Spleen (tissue), 11 donors: ENCODE measurements around the gene PRR33. TPM values are rescaled to one million over a fixed set of nuclear protein-coding genes. Genes with fewer than 3 reads are reported as not detected.

Experiments
- DNase-seq: peaks from one replicate; pipeline ENCODE4 v3.0.0-alpha.2; 2020
- H3K27ac ChIP-seq, 8 donors: fragments of 200-600 bp; sonication (generic) in 7 of 8; 1 replicate in 4 of 8; 2 replicates in 4 of 8; pipeline versions ENCODE4 v1.5.0 to v1.8.0; 2016 to 2021; ENCODE audit warnings: inconsistent platforms in 4 of 8, mild to moderate bottlenecking in 4 of 8, moderate library complexity in 1 of 8
- H3K27me3 ChIP-seq, 7 donors: fragments of 200-600 bp; sonication (generic) in 6 of 7; replicated peaks in 1 of 7; 1 replicate in 4 of 7; 2 replicates in 3 of 7; pipeline versions ENCODE4 v1.5.0 to v1.8.0; 2016 to 2021; ENCODE audit warnings: inconsistent platforms in 3 of 7, mild to moderate bottlenecking in 1 of 7
- H3K36me3 ChIP-seq, 6 donors: fragments of 200-600 bp; sonication (generic) in 5 of 6; 1 replicate in 4 of 6; 2 replicates in 2 of 6; pipeline versions ENCODE4 v1.5.0 to v1.8.0; 2016 to 2021; ENCODE audit warnings: inconsistent platforms in 2 of 6
- H3K4me1 ChIP-seq, 6 donors: fragments of 200-600 bp; sonication (generic) in 5 of 6; 1 replicate in 3 of 6; 2 replicates in 3 of 6; pipeline versions ENCODE4 v1.5.0 to v1.8.0; 2016 to 2021; ENCODE audit warnings: inconsistent platforms in 3 of 6
- H3K4me3 ChIP-seq, 8 donors: fragments of 200-600 bp; sonication (generic) in 7 of 8; 1 replicate in 4 of 8; 2 replicates in 4 of 8; pipeline versions ENCODE4 v1.5.0 to v1.8.0; 2016 to 2021; ENCODE audit warnings: inconsistent platforms in 4 of 8, mild to moderate bottlenecking in 4 of 8, moderate library complexity in 2 of 8
- H3K9me3 ChIP-seq, 8 donors: fragments of 200-600 bp; sonication (generic) in 7 of 8; 1 replicate in 4 of 8; 2 replicates in 4 of 8; pipeline versions ENCODE4 v1.5.0 to v1.8.0; 2016 to 2021; ENCODE audit warnings: inconsistent platforms in 4 of 8
- POLR2A ChIP-seq, 3 donors: fragments of 450-650 bp; IDR thresholded peaks; one replicate each; pipeline ENCODE4 v1.5.1; 2017; ENCODE audit warnings: antibody characterized with exemption in 3 of 3, mild to moderate bottlenecking in 1 of 3
- POLR2AphosphoS5 ChIP-seq, 3 donors: sonication (generic); formaldehyde crosslinking; IDR thresholded peaks; one replicate each; pipeline ENCODE4 v1.5.1; 2017; ENCODE audit warnings: antibody characterized with exemption in 3 of 3
- WGBS, 5 donors: extraction: QIAGEN DNeasy Blood & Tissue Kit in 3 of 5; methylation state at CpG; one replicate each; pipeline versions ENCODE4 v1.1.5 to v1.1.7; 2013 to 2018; 5-methylcytosine and 5-hydroxymethylcytosine counted together
- intact Hi-C: fragments of 100-400 bp; cut with DNase I; formaldehyde crosslinking; loops from one replicate; pipeline ENCODE4 v1.15.0; 2023; ENCODE audit warnings: low total_unique reads
- polyA plus RNA-seq, 3 donors: library from polyadenylated mRNA; stranded (reverse); fragments of 200-250 nt; gene quantifications; one replicate each; pipeline ENCODE4 v1.2.1, GENCODE V29; 2013
- total RNA-seq, 7 donors: library from RNA; depleted of rRNA in 3 of 7; stranded (reverse); fragments of >200 nt in 3 of 7; fragmentation: NEBNext Ultra II Directional in 4 of 7; extraction: Animal tissue kit (Norgen Biotek cat#: 25700) in 4 of 7; gene quantifications; one replicate each; pipeline versions ENCODE4 v1.1.0 to v1.2.1, GENCODE V29; 2016 to 2021
- TF ChIP-seq, protein P1 (sequence below), 11 experiments: fragments of 200-600 bp in 7 of 11; fragments of 450-650 bp in 4 of 11; sonication (generic) in 4 of 11; IDR thresholded peaks in 8 of 11; conservative IDR thresholded peaks in 3 of 11; 1 replicate in 7 of 11; 2 replicates in 4 of 11; pipeline versions ENCODE4 v1.4.0 to v1.8.0; 2016 to 2021; ENCODE audit warnings: antibody characterized with exemption in 11 of 11, inconsistent platforms in 4 of 11, mild to moderate bottlenecking in 1 of 11
- donor health status: healthy with polysubstance abuse.
- donor health status: DM: no; HTN: no; CAD: no; lungs with moderate emphysema.
- donor health status: DM: no; HTN: no; CAD: no.
- donor health status: Bipolar disorder and iron deficiency.
- donor health status: healthy.
- donor health status: DM: no; HTN: no; CAD: no.
- donor health status: DM: yes; HTN: yes; CAD: no.

PRR33 gene
- total and polyA plus RNA-seq, 10 donors: 0.03 to 0.64 (median 0.20) TPM; not detected in 7

DNA sequence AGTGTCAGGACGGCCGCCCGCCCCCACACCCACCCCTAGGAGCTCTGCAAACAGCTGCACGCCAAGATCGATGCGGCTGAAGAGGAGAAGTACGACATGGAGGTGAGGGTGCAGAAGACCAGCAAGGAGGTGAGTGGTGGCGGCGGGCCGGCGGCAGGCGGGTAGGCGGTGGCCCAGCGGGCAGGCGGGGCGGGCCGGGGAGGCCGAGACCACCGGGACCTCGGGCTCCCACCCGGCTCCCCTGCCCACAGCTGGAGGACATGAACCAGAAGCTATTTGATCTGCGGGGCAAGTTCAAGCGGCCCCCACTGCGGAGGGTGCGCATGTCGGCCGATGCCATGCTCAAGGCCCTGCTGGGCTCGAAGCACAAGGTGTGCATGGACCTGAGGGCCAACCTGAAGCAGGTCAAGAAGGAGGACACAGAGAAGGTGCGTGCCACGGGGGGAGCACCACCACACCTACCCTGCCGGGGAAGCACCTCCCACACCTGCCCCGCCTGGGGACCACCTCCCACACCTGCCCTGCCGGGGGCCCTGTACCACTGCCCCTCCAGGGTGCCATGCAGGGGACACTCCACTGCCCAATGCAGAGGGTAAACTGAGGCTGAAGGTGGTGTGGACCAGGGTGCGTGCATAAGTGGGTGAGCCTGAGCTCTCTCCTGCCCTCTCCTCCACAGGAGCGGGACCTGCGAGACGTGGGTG is 50.8 kb downstream of the PRR33 start:
- H3K4me3 ChIP-seq: peak overlapping the region in 4 of 8 donors; percentile 22 to 67 (median 30)
- TF ChIP-seq, protein P1, sequence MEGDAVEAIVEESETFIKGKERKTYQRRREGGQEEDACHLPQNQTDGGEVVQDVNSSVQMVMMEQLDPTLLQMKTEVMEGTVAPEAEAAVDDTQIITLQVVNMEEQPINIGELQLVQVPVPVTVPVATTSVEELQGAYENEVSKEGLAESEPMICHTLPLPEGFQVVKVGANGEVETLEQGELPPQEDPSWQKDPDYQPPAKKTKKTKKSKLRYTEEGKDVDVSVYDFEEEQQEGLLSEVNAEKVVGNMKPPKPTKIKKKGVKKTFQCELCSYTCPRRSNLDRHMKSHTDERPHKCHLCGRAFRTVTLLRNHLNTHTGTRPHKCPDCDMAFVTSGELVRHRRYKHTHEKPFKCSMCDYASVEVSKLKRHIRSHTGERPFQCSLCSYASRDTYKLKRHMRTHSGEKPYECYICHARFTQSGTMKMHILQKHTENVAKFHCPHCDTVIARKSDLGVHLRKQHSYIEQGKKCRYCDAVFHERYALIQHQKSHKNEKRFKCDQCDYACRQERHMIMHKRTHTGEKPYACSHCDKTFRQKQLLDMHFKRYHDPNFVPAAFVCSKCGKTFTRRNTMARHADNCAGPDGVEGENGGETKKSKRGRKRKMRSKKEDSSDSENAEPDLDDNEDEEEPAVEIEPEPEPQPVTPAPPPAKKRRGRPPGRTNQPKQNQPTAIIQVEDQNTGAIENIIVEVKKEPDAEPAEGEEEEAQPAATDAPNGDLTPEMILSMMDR (IDR thresholded peaks at IDR 0.05 in 8 of 11, conservative IDR thresholded peaks at IDR 0.05 in 3 of 11): no peak
- TF ChIP-seq POLR2AphosphoS5 (IDR thresholded peaks at IDR 0.05) (no peak), POLR2A (IDR thresholded peaks at IDR 0.05) (no peak)
- no peaks in the 10 kb centered on the region for H3K36me3 ChIP-seq
- H3K27ac ChIP-seq: peak overlapping the region in 7 of 8 donors; percentile 81 to 94 (median 91)
- 85 to 90% (median 89%) methylated on average over 26 to 37 of the region's 37 CpGs for WGBS, 5 donors
- H3K4me1 ChIP-seq: peaks cover 48 to 90% (median 88%) of the 10 kb centered on the region in 6 donors
- no peaks in the 10 kb centered on the region for H3K9me3 ChIP-seq
- H3K27me3 ChIP-seq: no peaks in the 10 kb centered on the region
- DNase-seq: peak; percentile 81
- intact Hi-C loops: no loop called here

DNA sequence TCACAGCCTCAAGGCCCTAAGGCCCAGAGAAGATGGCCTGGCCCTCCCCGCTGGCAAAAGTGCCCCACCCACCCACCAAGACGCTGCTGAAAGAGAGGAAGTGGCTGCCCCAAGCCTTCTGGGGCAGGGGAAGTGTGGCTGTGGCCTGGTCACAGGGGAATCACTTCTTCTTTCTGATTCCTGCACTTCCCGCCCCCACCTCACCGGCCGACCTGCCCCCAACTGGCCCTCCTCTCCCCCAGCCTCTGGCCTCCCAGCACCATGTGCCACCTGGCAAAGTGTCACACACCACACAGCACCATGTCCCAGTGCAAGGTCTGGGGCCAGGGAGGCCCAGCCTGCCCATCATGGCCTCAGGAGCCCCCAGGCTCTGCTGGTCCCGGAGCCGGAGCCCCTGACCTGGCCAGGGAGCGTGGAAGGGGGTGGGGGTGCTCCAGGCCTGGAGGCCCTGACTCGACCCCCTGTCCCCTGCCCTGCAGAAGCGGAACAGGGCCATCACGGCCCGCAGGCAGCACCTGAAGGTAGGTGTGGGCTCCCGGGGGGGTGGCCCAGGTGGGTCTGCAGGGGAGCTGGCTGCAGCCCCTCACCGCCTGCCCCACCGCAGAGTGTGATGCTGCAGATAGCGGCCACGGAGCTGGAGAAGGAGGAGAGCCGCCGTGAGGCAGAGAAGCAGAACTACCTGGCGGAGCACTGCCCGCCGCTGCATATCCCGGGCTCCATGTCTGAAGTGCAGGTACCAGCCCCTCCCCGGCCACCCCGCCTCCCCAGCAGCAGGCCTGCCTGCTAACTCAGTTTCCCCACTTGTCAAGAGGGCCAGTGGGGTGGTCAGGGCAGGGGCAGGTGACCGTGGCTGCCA is 51.5 kb downstream of the PRR33 start:
- peak; percentile 96 for DNase-seq
- intact Hi-C loops: loop anchor here (5.0 kb wide), 1 partner anchor 312 kb away; no protein-coding TSS in a partner anchor
- no peaks in the 10 kb centered on the region for H3K9me3 ChIP-seq
- H3K27ac ChIP-seq: peak overlapping the region; percentile 53 to 94 (median 88)
- peak overlapping the region in 6 of 8 donors; percentile 7 to 67 (median 26) for H3K4me3 ChIP-seq
- H3K27me3 ChIP-seq: no peaks in the 10 kb centered on the region
- H3K36me3 ChIP-seq: no peaks in the 10 kb centered on the region
- peaks cover 40 to 83% (median 81%) of the 10 kb centered on the region in 6 donors for H3K4me1 ChIP-seq
- TF ChIP-seq, protein P1 (IDR thresholded peaks at IDR 0.05 in 8 of 11, conservative IDR thresholded peaks at IDR 0.05 in 3 of 11): peak in 3 of 11 experiments; percentile 17 to 27 (median 22)
- TF ChIP-seq POLR2A (IDR thresholded peaks at IDR 0.05) (no peak), POLR2AphosphoS5 (IDR thresholded peaks at IDR 0.05) (peak; percentile 69 to 78 (median 71))
- WGBS, 5 donors: 41 to 63% (median 59%) methylated on average over 17 to 26 of the region's 26 CpGs

DNA sequence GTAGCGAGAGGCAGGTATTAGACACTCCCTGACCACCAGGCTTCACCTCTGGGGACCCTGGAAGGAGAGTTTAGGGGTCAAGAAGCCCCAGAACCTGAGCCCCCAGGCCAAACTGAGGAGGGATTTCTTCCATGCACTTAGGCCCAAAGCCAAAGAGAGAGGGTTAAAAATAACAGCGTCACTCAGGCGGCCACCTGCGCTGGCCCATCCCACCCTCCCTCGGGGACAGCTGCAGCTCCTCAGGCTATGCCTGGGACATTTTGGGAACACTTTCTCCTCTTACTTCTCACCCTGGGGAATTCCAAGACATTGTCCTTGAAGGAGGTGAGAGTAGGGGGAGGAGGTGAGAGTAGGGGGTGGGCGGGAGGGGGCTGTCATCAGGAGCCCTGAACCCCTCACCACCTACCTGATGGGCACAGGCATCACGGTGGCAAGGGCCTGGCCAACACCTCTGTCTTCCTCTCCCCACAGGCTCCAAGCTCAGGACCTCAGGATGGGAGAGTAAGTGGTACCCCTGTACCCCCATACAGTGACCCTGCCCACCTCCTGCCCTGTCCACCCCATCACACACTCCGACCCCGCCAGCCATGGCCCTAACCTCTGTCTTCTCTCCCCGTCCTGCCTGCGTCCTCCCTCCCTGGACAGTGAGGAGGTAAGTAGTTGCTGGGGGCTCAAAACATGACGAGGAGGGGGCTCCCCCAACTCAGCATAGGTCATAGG is 52.3 kb downstream of the PRR33 start:
- WGBS, 5 donors: 52 to 72% (median 63%) methylated on average over 11 to 12 of the region's 12 CpGs
- TF ChIP-seq POLR2A (IDR thresholded peaks at IDR 0.05) (no peak), POLR2AphosphoS5 (IDR thresholded peaks at IDR 0.05) (no peak)
- TF ChIP-seq, protein P1 (IDR thresholded peaks at IDR 0.05 in 8 of 11, conservative IDR thresholded peaks at IDR 0.05 in 3 of 11): no peak
- DNase-seq: no peak
- Histone ChIP-seq H3K27ac (peak overlapping the region; percentile 29 to 94 (median 88)), H3K4me3 (peak overlapping the region in 2 of 8 donors; percentile 29 to 67), H3K4me1 (peaks cover 32 to 75% (median 73%) of the 10 kb centered on the region in 6 donors), H3K27me3 (no peaks in the 10 kb centered on the region), H3K9me3 (no peaks in the 10 kb centered on the region), H3K36me3 (no peaks in the 10 kb centered on the region)
- intact Hi-C loops: loop anchor here (5.0 kb wide), 1 partner anchor 313 kb away; no protein-coding TSS in a partner anchor
